HPDE6-E6E7 (cell line): ENCODE data around the gene AUNIP.

ENCODE experiments used
- DNase-seq: peaks from one replicate; pipeline ENCODE4 v3.0.0; 2011; ENCODE audit warnings: missing footprints; ENCODE audit errors: extremely low spot score

Gene AUNIP, protein sequence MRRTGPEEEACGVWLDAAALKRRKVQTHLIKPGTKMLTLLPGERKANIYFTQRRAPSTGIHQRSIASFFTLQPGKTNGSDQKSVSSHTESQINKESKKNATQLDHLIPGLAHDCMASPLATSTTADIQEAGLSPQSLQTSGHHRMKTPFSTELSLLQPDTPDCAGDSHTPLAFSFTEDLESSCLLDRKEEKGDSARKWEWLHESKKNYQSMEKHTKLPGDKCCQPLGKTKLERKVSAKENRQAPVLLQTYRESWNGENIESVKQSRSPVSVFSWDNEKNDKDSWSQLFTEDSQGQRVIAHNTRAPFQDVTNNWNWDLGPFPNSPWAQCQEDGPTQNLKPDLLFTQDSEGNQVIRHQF

DNA sequence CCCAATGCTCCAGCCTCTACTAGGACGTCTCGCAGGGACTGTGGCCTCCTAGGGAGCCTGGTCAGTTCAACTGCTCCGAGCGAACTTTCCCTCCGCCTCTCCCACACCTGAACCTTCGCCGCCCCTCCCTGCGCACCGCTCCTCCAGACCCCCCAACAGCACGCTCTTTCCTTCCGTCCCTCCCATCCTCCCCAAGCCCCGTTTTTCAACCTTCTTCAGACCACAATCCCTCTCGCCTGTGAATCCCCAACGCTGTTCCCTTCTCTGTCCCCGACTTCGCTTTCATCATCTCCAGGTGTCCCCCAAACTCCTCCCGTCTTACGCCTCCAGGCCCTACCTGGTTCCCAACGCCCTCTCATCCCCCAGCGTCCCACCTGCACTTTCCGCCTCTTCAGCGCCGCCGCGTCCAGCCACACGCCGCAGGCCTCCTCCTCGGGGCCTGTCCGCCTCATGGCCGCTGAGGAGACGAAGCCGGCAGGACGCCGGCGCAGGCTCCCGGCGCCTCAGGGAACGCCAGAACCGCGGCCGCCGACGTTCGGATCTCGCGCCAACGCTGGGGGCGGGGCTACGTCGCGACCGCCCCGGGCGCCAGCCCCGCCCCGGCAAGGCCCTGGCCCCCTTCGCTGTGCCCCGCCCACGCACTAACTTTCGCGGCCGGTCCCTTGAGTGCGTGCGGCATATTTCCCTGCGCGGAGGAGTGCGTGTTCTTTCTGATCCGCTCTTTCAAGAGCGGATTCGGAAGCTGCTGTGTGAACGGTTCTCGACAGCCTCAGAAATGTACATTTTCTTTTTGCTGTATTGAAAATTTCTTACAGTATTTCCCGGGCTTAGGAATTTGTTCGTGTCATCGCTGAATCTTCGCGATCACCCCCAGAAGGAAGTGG is at the start of gene AUNIP:
TSS of gene AUNIP (minus strand) at position 552 of the 884 bp plus-strand sequence. CDS start at position 452, 100 bp downstream.
- DNase-seq: peak; percentile 88

DNA sequence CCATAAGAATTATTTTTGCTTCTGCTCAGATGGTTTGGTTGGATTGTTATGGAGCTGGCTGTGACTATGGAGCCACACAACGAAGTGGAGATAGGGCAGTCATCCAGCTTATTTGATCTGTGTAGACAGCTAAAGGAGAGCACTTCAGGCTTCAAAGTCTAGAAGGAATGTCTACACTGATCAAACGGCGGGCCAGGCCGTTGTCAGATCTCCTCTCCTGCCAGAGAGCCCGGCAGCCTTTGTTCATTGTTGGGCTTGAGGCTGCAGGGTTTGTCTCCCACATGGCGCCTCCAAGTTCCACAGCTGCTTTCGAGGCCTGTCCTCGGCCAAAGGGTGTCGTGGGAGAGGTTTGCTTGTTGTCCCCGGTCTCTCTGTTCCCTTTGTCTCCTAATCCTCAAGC is 49.8 kb upstream of the AUNIP start:
- no peak for DNase-seq

DNA sequence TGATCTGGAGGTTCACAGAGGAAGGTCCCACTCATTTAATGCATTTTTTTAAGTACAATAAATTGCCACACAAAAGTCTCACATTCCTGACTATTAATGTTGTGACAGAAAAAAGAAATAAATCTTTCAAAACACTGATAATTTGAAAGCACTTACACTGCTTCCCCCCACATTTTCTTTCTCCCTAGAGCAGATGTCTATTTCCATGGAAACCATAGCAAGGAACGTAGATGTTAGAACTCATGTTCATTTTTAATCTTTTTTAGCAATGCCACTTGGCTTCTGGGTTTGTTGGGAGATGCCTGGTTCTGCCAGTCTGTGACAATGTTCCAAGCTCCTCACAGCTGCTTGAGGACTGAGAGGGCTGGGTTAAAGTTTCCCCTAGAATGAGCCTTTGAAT is 48.9 kb upstream of the AUNIP start:
- no peak for DNase-seq

DNA sequence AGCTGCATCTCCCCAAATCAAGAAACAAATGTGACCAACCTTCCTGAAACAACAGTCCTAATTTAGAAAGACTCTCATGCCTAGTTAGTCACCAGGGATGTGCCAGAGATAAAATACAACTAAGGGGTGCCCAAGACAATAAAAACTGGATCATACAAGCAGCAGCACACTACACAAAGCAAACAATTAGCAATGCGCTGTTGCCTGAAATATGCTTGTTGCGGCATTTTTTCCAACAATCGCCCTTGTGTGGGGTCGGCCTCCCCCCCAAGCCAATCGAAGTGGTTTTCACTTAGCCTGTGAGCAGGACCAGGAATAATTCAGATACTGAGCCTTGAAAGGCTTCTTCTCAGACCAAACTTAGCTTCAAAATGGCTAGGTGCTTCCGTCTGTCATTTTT is 48.3 kb upstream of the AUNIP start:
- no peak for DNase-seq

DNA sequence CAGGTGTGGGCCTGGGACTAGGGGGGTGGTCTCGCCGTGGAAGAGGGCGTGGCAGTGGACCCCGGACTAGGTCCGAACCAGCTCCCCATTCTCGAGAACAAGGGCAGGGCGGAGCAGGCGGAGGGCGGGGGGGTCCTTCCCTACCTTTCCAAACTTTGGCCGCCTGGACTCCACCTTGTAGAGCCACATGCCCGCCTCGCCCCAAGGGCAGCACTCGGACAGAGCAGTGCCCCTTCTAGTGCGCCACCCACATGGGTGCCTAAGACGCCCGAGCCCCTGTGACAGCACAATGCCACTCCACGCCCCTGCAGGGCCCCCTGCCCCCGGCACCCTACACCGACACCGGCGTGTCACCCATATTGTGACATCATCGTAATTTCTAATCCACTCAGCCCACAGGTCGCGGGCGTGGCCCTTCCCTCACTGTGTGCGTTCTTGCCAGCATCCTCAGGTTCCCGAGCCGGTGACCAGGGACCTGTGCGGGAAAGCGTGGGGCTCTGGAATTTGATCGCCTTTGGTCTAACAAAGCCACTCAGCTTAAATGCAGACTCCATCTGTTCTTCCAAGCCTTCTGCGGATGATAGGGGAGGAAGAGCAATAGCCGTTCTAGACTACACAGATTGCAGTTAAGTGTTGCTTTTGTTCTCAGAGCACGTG is 47.5 kb upstream of the AUNIP start:
- DNase-seq: no peak

DNA sequence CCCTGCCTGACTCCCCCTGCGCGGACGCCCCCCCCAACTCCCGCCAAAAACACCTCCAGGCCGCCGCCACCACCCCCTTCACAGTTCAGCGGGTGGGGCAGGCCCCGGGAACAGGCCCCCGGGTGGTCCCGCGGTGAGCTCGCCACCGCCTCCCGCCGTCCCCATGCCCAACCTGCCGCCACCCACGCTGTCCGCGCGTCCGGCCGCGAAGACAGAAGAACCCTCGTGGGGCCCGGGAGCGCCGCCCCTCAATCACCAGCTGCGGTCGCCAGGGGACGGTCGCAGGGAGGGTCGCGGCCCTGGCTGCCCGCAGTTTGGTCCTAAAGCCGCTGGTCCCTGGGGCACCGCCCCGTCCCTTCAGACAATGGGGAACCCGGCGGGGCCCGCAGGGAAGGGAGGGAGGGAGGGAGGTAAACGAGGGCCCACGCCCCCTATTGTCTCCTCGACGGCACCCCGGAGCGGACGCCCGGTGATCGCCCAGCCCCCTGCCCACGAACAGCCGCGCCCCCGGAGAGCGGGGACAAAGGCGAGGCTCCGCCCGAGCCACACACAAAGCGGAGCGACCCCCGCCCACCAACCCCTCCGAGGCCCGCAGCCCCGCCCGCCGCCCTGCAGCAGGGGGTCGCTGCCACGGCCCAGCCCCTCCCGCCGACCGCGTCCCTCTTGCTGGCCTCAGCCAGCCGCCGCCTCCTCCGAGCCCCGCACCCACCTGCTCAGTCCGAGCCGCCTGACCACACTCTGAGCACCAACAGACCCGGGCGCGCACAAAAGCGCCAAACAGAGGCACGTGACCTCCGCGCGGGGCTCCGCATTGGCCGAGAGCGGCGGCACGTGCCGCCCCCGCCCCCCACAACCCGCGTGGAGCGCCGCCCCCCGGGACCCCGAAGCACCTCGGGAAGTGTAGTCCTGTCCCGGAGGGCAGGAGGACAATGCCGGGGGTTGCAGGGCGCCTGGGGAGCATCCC is 46.7 kb upstream of the AUNIP start, which contains the start of gene STMN1:
TSS of gene STMN1 (minus strand) at position 740 of the 964 bp plus-strand sequence. CDS start 1,743 bp downstream, outside the sequence.
- peak; percentile 88 for DNase-seq

DNA sequence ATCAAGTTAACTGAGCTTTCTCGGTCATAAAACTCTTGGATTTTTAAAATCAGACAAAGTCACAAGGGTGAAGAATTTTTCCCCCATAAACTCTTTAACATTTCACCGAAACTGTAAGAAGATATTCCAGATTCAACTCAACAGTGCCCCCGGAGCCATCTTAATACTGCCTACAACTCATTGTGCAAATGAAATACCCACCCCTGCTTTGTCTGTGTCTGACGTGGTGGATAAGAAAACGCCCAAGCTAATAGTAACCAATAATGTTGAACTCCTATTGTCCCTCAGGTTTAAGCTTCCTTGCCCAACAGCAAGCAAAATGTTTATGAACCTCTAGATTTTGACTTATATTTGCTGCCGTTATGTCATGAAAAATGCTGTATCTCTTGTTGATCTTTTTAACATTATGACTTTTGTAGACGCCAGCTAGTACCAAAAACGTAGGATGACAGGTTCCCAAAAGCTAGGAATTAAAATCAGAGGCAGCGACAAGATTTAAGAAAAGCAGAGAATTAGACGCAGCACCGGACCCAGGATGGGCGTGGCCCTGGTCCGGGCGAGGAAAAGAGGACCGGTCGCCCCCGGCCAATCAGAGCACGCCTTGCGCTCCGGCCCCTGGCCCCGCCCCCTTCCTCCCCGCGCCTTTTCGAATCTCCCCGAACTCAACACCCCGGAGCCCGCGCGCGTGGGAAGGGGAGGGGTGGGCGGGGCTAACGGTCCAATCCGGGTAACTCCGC is 45.9 kb upstream of the AUNIP start:
- DNase-seq: peak; percentile 88

DNA sequence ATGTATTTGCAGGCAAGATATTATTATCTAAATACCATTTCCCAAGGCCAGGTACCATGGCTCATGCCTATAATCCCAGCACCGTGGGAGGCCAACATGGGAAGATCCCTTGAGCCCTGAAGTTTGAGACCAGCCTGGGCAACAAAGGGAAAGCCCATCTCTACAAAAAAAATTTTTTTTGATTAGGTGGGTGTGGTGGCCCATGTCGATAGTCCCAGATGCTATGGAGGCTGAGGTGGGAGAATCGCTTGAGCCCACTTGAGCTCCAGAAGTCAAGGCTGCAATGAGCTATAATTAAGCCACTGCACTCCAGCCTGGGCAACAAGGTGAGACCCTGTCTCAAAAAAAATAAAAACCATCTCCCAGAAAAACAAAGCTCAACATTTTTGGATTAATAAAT is 44.7 kb upstream of the AUNIP start:
- no peak for DNase-seq

DNA sequence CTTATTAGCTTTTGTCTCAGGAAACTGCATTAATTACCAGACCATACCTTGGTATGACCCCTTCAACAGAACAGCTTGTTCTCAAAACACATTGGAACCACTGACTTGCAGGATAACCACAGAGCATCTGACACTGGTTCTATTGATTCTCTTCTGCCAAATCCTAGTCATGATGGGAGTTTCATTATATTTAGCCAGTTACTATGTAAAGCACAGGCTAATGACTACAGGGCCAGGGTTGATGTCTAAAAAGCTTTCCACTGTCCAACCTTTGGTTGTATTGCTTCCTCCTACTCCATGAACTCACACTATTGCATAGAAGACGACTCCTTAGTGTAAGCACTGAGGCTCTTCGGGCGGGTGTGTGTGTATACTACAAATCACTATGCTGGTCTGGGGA is 43.2 kb upstream of the AUNIP start:
- no peak for DNase-seq

DNA sequence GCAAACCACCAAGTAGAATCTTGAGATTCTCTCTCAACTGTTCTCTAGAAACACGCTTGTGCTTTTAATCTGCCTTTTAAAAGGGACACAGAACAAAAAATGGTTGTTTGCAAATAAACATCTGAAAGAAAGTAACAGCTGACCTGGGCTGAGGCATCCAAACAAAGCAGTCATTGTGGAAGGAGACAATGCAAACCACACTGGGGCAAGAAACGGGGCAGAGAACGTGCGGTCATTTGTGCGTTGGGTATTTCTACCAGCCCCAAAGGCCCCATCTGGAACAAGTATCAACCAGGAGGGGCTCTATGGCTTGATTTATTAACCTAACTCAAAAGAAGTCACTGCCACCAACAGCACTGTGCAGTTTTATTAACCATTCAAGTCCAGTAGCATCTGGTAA is 41.0 kb upstream of the AUNIP start:
- no peak for DNase-seq

DNA sequence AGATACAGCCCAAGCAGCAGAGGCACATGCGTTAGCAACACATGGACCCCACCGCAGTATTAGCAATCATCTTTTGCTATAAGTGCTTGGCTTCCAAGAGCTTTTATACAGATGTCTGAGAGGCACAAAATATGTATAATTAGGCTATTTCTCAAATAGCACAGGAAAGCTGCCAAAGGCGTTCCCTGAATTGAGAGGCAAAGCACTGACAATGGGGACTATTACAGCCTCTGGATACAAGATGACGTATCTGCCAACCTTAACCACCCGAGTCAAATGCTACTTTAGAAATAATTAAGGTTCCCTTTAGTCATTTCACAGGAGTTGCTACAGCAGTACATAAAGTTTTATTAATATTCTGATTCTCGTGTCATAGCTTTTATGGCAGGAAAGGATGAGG is 40.5 kb upstream of the AUNIP start:
- no peak for DNase-seq

DNA sequence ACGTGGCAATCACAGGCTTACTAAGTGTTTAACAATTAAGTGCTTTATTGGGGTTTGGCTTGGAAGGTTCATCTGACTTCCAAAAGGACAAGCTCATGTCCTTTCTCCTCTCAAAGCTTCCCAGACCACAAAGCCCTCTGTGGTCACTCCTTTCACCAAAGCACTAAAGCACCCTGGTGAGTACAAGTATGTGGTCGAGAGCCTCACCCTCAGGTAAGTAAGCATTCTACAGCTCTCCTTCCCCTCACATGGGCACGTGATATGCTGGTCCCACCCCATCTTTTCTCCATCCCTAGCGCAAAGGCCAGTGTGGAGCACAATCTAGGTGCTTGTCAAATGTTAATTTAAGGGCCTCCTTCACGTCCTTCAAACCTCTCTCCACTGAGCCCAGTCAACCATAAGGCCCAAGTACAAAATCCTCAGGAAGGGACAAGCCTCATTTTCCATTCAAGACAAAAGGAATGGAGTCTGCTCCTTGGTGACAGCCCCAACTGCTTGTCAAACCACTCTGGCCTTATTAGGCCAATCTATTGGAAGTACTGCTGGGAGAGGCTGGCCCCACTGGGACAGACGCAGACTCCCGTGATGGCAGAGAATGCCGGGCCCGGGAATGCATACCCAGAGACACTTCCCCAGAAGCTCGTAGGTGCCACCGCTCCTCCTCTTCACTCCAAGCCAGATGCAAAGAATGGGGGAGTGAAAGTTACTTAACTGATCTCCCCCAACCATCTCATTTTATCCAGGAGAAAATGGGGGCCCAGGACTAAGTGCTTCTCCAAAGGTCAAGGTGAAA is 39.2 kb upstream of the AUNIP start:
- DNase-seq: no peak

DNA sequence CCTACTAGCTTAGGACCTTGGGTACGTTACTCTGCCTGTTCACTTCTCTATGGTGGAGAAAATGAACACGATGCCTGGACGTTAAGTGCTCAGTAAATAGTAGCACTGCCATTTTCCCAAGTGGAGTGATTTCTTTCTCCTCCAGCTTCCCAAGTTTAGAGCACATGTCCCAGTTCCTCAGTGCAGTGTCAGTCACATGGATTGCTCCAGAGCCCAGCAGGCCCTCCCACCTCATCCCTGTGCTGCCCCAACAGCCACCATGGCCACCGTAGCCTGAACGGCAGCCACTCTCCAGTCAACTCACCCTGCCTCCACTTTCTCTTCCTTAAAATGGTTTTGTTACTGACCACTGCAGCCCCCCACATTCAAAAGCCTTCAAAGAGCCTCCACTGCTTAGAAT is 38.5 kb upstream of the AUNIP start:
- DNase-seq: no peak

DNA sequence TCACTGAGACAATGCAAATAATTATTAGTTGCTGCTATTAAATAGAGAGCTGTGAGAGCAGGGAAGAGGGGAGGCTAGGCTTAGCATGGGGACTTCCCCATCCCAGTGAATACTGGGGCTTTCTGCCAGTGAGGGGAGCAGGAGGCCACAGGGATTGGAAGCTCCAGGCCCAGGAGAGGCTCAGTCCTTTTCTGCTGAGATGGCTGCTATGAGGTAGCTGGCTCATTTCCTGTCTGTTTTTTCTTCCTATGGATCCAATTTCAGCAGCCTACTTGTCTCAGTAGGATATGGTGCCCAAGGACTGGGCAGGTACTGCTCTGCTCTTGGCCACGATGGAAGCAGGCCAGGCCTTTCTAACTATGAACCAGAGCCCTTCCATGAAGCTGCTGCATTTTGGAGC is 37.0 kb upstream of the AUNIP start:
- DNase-seq: no peak

DNA sequence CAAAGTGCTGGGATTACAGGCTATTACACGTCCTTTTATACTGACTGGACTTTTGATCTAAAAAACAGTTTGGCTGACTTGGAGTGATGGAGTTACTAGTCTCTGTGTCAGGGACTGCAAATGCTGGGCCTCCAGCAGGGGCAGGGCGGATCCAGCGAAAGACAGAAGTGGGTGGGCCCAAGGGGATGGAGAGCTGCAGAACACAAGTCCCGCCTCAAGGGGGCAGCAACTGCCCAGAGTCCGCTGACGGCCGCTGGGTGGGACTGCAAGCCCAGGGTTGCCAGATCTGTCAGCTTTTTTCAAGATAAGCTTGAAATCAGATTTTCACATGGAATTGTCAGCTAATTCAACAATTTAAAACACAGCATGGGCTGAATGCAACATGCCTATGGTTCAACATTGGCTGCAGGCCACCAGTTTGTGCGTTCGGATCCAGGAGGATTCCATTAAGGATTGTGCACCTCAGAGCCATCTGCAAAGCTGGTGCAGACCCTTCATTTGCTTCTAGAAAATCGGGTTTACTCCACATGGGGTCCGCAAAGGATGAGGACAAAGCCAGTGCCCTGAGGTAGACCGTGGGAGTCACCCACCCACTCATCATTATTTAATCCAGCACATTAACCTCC is 36.2 kb upstream of the AUNIP start:
- peak; percentile 96 for DNase-seq

DNA sequence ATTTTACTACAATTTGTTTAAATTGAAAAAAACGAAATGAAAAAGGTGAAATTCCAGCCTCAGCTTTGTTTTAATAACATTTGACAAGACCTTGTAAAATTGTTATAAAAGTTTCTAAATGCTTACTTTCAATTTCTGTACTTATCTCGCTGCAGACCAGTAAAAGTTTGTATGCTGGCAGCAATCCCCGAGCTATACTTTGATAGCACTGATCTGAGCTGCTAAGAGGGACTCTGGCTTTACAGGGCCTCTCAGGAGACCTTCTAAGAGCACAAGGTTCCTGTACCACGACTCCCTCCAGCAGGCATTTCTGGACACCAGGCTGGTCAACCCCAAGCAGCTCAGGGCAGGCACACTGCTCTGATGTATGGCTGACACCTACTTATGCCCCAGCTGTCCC is 33.9 kb upstream of the AUNIP start:
- no peak for DNase-seq

DNA sequence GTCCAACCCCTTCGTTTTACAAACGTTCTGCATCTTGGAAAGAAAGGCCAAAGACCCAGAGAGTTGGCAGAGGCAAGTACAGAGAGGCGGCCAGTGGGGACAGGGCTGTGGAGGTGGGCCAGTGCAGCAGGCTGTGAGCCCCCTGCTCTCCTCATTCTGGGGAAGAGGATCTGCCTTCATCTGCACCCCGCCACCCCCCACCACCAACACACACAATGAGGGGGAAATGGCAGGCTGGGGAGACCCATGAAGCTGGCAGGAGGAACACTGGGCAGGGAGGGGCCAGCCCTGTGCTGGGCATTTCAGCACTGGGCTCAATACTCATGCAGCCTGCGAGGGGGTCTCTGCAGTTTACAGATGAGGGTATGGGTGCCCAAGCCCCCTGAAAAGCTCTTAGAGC is 32.3 kb upstream of the AUNIP start:
- no peak for DNase-seq

DNA sequence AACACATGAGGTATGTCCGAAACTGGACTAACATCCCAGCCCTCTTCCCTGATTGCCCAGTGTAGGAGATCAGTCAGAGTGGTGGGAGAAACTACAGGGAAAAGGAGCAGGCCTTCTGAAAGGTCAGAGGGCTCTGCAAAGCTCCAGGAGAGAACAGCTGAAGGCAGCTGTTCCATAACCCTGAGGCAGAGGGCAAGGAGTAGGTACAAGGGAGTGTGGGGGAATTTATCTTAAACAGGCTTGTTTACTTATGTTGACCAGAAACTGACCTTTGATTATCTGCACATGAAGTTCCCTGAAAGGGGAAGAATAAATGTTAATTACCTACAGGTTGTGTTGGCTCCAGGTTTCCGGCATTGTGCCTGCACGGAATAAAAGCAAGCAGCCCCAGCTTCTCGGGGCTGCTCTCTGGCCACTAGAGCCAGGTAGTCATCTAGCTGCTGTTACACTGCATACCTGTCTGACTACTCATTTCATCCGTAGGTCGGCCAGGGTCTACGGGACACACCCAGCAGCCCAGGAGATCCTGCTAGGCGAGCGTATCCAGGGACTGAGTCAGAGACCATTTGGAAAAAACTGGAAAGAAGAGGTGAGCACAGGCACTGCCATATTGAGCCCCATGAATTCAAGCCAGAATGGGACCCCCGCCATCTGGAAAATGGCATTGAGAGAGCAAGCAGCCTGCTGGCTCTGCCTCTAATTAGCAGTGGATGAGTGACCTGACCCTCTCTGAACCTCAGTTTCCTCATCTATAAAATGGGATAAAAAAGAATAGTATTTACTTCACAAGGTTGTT is 31.2 kb upstream of the AUNIP start:
- DNase-seq: peak; percentile 94
